Limb (tissue), 2 donors: ENCODE results near the gene GCAT.

Experiments
- DNase-seq, 2 donors: peaks; one replicate each; pipeline ENCODE4 v3.0.0-alpha.2; 2016; ENCODE audit errors: extremely low spot score in 2 of 2

The GCAT gene

DNA sequence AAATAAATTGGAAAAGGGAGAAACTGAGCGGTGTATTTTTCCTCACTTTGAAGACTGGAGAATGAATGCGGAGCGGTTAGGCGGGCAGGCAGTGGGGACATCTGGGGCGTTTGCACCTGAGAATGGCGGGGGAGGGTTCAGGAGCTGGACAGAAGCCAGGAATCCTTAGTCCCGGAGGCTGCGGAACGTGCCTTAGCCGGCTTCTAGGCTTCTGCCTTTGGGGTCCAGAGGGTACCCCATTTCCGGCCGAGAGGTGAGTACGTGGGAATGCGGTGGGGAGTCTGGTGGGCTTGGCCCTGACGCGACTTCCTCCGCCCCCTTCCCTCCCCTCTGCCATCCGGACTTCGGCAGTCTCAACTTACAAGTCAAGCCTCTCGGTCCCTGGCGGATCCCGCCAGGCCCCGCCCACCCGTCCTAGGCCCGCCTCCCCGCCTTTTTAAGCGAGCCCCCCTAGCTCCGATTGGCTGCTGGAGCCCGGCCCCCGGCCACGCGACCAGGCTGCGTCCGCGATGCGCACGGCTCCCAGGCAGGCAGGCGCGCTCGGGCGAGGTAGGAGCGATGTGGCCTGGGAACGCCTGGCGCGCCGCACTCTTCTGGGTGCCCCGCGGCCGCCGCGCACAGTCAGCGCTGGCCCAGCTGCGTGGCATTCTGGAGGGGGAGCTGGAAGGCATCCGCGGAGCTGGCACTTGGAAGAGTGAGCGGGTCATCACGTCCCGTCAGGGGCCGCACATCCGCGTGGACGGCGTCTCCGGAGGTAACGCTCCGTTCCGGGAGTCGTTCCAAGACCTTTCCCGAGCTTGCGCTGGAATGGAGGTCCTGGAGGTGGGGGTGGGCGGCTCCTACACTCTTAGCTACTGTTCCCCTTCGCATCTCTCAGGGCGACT lies at the start of gene GCAT:
TSS of gene GCAT (plus strand) at position 525 of the 884 bp plus-strand sequence. CDS start at position 559, 34 bp downstream.
- DNase-seq: peak; percentile 95 to 98

DNA sequence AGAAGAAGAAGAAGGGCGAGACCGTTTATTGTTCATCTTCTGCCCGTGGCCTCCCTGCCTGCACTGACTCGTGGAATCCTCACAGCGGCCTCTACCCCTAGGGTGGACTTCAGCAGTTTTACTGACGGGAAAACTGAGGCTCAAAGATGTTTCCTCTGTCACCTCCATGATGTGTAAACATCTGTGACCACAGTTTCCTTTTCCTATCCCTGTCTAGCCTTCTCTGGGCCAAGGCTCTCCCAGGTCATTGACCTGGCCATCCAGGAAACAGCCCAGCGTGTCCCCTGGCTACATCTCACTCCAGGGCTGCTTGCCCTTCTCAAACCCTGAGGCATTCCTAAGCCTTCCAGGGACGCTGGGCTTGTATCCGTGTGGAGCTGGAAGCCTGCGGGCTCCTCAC lies 49.0 kb upstream of the GCAT start:
- DNase-seq: no peak

DNA sequence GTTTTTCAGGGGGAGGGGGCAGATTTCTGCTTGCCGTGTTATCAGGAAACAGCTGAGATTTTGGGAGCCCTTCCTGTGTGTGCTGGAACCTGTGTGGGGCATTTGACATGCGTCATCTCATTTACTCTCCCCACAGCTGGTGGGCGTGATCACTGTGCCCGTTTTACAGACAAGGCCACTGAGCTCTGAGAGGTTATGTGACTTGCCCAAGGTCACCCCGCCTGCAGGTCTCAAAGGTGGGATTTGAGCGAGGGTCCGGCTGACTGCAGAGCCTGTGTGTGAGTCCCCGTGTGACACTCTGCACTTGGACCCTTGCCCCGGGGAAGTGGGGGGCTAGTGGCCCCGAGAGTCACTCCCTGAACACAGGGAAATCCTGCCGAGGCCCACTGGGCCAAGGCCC lies 48.5 kb upstream of the GCAT start:
- no peak for DNase-seq

DNA sequence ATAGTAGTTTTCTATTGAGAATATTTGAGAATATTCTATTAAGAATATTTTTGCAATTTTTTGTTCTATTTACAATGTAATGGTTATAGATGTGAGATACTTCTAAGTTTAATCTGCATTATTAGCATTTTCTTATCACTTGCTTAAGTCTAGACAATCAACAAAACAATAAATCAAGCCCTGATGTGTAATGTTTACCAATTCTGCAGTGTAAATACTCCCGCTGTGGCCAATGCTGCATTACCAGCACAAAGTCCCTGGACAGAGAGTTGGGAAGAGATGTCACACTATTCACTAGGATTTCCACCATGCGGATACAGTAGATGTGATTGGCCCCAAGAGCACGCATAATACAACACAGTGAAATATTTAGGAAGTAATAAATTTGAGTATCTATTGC lies 47.6 kb upstream of the GCAT start:
- no peak for DNase-seq

DNA sequence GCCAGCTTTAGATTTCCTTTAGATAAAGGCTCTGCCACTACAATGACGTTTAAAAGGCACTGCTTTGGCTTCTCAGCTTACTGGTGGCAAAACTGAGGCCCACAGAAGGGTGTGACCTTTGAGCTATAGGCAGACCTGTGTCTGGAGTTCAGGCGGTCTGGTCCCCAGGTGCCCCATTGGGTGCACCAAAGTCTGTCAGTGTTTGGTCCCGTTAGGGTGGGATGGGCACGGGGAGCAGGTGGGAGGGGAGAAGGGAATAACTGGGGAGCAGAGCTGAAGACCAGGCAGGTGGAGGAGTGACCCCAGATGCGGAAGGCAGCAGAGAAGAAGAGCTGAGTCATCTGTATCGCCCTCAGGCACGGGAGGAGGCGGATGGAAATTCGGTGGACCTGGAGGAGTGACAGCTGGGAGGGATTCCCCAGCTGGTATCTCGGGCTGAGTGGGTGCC lies 45.3 kb upstream of the GCAT start:
- no peak for DNase-seq

DNA sequence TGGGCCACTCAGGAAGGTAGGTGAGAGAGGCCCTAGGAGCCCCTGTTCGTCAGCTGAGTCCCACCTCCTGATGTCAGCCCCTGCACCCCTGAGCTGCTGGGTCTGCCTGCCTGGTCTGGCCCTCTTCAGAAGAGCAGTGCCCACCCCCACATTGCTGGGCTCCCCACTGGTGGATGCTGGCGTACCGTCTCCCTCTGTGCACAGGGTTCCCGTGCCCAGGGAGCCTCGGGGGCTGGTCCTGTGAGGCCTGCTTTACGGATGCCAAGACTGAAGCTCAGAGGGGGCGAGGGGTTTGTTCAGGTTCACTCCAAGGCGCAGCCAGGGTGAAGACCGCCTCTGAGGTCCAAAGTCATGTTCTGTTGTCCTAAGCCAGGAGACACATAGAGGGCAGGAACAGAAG lies 44.7 kb upstream of the GCAT start:
- DNase-seq: no peak

DNA sequence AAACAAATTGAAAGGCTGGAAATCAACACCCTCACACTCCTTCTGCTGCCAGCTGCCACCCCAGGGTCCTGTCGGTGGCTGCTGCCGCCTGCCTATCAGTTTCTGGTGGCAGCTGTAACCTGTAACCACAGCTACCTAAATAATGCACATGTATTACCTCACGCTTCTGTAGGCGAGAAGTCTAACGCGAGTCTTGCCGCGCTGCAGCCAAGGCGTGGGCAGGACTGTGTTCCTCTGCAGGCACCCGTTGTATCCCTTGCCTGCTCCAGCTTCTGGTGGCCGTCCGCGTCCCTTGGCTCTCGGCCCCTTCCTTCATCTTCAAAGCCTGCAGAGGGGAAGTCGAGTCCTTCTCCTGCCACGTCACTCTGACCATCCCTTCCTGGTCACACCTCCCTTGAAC lies 44.1 kb upstream of the GCAT start:
- no peak for DNase-seq

DNA sequence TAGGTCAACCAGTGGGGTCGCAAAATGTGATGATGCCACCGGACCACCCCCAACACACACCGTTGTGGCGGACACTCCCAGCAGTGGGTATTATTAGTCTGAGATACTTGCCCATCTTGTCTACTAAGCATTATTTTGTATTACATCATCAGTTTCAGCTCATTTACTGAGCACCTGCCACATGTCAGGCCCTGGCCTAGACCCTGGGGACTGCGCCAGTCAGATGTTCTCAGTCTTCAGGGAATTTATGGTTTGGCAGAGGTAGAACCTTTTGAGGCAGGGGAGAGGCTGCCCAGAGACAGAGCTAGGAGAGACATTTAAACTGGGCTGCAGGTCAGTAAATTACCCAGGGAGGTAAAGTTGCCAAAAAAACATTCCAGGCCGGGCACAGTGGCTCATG lies 43.1 kb upstream of the GCAT start:
- no peak for DNase-seq

DNA sequence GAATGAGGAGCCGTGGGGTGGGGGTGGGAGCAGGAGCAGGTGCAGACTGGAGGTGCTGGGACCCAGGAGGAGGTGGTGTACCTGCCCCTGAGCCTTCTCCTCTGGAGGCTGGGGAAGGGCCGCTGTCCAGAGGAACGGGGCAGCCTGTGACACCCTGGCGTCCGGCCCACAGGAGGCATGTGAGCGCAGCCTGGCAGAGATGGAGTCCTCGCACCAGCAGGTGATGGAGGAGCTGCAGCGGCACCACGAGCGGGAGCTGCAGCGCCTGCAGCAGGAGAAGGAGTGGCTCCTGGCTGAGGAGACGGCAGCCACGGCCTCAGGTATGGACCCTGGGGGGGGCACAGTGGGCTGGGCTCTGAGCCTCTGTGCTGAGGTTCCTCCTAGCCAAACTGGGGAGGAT lies 42.2 kb upstream of the GCAT start:
- DNase-seq: no peak

DNA sequence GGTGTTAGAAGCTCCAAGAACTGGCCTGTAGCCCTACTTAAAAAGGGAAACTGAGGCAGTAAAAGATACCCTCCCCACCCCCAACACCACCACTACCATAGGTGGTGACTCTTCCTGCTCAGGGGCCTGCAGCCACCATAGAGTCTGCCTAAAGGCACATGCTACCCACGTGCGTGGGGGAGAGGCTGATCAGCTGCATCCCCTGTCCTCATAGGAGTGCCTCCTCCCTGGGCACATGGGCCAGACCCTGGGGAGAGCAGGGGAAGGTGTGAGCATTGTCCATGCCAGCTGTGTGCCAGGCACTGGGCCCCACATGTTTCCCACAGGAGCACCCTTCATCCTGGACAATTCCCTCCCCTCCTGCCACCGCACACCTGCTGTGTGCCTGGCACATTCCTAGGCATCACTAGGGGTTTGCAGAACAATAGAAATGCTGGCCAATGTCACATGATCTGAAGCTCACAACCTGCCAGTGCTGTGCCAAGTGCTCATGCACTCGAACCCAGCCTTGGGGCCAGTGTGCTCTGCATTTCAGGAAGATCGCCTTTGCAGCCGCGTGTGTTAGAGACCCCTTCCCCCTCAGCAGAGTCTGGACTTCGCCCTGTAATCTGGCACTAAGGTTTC lies 41.7 kb upstream of the GCAT start:
- no peak for DNase-seq

DNA sequence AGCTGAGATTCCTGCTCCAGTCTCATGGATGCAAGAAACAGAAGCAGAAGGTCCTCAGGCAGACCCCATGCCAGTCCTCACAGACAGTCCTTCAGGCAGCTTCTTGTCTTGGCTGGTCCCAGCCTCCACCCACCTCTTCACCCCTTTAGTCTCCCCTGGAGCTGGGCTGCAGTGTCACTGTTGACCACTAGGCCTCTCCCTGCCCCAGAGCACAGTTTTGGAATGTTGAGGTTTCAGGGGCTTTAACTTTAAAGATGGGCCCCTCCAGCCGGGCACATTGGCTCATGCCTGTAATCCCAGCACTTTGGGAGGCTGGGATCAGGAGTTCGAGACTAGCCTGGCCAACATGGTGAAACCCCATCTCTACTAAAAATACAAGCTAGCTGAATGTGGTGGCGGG lies 39.5 kb upstream of the GCAT start:
- DNase-seq: no peak

DNA sequence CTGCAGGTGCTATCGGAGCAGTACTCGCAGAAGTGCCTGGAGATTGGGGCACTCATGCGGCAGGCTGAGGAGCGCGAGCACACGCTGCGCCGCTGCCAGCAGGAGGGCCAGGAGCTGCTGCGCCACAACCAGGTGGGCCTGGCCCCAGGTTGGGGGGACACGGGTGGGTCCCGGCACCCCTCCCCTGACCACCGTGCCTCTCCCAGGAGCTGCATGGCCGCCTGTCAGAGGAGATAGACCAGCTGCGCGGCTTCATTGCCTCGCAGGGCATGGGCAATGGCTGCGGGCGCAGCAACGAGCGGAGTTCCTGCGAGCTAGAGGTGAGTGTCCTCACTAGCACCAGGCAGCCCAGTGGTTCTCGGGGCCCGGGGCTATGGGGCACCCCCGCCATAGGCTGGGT lies 38.7 kb upstream of the GCAT start:
- no peak for DNase-seq

DNA sequence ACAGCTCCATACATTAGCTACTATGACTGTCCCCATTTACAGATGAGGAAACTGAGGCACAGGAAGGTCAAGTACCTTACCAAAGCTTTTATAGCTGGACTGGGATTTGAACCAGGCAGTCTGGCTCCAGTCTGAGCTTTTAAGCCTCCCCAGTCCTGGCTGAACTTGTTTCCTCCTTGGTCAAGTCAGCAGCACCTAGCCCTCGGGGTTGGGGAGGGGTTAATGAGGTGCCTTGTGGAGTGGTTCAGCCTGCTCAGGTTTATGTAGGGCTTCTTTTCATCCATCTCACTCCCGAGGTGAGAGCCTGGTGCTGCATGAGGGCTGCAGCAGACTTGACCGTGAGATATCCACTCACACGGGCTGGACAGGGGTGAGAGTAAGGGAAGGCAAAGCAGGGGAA lies 36.7 kb upstream of the GCAT start:
- DNase-seq: no peak

DNA sequence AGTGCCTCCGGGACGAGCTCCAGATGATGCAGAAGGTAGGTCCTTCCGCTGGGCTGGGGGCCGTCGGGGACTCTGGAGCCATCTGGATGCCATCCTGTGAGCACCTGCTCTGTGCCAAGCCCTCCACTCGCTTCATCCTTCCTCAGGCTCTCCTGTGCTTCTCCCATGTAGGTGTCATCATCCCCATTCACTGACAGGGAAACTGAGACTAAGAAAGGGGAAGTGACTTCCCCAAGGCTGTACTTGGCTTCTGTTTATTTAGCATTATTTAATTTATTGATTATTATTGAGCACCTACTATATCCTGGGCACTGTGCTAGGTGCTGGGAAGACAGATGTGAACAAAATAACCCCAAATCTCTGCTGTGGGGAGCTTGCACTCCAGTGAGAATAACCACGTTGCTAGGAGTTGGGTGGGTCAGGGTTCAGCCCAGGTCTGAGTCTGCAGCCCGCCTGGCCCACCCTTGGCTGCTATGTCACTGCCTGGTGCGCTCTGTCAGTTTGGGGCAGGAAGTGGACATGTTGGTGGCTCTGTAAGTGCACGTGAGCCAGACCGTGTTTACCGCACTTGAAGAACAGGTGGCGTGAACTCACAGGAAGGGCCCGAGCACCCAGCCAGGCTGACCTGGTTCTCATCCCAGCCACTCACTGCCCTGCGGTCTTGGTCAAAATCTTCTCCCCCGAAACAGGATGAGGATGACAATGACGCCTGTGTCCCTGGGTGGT lies 35.9 kb upstream of the GCAT start:
- DNase-seq: no peak

DNA sequence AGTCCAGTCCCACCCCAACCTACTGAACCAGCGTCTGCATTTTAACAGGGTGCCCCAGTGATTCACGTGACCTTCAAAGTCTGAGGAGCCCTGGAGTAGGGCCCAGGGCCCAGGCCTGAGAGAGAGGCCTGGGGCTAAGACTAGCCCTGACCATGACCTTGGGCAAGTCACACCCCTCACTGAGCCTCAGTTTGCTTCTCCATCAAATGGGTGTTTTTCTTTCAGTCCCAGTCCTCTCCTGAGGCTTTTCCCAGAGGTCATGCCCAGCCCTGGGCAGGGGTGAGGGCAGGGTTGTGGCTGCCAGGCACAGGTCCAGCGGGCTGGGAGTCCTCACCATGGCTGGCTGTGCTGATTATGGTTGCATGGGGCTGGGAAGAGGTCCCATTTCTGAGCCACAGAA lies 33.0 kb upstream of the GCAT start:
- no peak for DNase-seq

DNA sequence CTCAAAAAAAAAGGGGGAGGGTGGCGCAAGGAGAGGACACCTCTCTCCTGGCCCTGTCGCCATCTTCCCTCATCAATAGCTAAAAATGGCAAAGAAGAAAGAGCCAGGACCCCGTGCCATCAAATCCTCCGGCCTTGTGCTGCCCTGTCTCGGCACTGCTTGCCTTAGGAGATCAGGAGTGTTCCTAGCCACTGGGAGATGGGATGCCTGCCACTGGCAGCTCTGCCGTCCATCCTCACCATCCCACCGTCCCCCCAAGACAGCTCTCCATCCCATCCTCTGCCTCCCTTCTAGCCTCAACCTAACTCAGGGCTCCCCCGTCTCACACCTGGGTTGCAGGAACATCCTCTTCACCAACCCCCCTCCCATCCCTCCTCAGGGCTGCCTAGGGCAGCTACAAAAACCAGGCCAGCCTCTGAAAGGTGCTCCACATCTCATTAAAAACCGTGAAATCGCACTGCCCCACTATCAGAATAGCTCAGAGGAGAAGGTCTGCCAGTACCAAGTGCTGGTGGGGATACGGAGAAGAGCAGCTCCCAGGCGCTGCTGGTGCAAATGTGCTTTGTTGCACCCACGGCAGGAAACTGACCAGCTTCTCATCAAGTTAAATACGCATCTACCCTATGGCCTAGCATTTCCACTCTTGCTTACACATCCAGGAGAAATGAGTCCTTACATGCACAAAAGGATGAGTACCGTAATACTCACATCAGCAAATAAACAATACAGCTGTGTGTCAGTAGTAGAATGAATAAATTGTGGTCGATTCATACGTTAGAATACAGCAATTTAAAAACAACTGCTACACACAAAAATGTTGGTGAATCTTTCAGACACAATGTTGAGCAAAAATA lies 31.7 kb upstream of the GCAT start:
- no peak for DNase-seq

DNA sequence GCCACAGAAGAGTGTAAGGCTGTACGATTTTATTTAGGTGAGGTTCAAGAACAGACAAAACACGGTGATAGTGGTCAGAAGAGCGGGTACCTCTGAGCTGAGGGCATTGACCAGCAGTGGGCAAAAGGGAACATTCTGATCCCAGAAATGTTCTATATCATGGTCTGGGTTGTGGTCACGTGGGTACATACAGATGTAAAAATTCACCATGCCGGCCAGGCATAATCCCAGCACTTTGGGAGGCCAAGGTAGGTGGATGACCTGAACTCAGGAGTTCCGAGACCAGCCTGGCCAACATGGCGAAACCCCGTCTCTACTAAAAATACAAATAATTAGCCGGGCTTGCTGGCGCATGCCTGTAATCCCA lies 31.1 kb upstream of the GCAT start:
- no peak for DNase-seq

DNA sequence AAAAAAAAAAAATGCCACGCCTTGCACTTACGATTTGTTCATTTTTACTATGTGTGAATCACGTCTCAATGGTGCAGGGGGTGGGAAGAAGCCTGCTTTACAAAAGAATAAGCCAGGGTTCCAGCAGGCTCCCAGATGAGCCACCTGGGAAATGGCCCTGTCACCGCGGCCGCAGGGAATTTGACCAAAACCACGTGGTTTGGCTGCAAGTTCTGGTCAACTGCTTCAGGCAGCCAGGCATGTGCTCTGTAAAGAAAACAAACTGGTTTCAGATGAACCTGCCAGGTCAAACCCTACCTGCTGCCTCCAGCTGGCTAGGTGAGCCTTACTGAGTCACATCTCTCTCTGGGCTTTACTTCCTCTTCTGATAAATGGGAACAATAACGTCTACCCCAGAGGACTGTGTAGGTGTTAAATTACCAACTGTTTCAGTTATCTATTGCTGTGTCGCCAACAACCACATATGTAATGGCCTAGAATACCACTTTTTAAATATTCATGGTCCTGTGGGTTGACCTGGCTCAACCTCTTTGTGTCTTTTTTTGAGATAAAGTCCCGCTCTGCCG lies 30.5 kb upstream of the GCAT start:
- no peak for DNase-seq

DNA sequence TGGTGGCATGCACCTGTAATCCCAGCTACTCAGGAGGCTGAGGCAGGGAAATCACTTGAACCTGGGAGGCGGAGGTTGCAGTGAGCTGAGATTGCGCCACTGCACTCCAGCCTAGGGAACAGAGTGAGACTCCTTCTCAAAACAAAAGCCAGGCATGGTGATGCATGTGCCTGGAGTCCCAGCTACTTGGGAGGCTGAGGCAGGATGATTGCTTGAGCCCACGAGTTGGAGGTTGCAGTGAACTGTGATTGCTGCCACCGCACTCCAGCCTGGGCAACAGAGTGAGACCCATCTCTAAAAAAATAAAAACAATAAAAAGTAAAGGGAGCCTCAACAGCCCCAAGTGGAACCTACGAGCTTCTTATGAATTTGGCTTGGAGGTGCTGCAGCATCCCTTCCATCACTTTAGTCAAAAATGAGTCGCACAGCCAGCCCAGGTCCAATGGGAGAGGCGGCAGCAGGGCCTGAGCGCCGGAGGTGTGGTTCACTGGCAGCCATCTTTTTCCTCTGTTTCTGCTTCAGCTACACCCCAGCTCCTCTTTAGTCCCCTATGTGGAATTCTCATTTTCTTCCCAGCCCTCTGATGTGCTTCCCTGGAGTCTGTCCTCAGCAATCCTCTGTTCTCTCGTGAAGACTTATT lies 29.2 kb upstream of the GCAT start:
- DNase-seq: no peak

DNA sequence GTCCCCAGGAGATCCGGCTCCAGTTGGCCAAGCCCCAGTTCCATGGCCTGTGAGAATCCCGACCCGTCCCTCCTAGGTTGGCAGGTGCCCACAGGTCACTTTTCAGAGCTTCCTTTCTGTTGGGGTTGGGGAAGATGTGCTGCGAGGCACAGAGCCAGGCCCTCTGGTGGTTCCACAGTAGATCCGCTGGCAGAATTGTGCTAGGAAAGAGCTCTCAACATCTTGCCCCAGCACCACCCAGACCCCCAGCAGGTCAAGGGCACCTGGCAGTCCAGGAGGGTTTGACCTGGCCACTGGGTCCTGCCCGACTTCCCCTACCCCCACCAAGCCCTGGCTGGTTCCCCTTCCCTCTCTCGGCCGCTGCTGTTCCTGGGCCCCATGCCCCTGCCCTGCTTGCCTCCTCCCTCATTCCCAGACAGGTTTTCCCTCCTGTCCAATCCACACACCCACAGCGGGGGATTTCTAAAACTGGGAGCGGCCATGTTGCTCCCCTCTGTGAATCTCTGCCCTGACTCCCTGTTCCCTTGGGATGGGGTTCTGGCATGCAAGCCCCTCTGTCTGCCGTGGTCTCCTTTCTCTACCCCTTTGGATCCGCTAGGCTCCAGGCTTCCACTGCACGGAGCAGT lies 26.2 kb upstream of the GCAT start:
- no peak for DNase-seq
